ENCODE data around the gene SLC24A3. TPM values are rescaled to one million over a fixed set of nuclear protein-coding genes. Genes with fewer than 3 reads are reported as not detected.

Gene SLC24A3
- total RNA-seq, 4 donors from 2014 or later: 1.6 to 38.8 (median 3.7) TPM

DNA sequence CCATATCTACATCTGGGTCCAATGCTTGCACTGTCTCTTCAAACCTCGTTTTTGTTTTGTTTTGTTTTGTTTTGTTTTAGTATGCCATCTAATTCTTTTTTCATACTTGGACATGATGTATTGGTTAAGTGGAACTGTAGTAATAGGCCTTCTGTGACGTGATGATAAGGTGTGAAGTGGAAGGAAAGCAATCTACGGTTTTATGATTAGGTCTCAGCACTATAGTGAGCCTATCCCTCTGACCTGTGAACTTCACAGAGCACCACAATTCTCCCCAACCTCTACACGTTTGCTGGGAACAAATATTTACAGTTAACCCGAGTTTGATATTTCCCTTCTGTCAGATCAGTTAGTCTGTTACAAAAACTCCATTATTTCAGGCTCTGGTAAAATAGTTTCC lies 19.1 kb upstream of the SLC24A3 start:
- H3K4me1 ChIP-seq: no peaks in the 10 kb centered on the region
- H3K36me3 ChIP-seq: no peaks in the 10 kb centered on the region
- no peak for DNase-seq
- no peaks in the 10 kb centered on the region for H3K9me3 ChIP-seq
- TF ChIP-seq POLR2A (IDR thresholded peaks at IDR 0.05): no peak
- TF ChIP-seq, protein P1, sequence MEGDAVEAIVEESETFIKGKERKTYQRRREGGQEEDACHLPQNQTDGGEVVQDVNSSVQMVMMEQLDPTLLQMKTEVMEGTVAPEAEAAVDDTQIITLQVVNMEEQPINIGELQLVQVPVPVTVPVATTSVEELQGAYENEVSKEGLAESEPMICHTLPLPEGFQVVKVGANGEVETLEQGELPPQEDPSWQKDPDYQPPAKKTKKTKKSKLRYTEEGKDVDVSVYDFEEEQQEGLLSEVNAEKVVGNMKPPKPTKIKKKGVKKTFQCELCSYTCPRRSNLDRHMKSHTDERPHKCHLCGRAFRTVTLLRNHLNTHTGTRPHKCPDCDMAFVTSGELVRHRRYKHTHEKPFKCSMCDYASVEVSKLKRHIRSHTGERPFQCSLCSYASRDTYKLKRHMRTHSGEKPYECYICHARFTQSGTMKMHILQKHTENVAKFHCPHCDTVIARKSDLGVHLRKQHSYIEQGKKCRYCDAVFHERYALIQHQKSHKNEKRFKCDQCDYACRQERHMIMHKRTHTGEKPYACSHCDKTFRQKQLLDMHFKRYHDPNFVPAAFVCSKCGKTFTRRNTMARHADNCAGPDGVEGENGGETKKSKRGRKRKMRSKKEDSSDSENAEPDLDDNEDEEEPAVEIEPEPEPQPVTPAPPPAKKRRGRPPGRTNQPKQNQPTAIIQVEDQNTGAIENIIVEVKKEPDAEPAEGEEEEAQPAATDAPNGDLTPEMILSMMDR (IDR thresholded peaks at IDR 0.05): no peak
- H3K27ac ChIP-seq: no peak overlapping the region
- no peak overlapping the region for H3K4me3 ChIP-seq
- no peaks in the 10 kb centered on the region for H3K27me3 ChIP-seq

DNA sequence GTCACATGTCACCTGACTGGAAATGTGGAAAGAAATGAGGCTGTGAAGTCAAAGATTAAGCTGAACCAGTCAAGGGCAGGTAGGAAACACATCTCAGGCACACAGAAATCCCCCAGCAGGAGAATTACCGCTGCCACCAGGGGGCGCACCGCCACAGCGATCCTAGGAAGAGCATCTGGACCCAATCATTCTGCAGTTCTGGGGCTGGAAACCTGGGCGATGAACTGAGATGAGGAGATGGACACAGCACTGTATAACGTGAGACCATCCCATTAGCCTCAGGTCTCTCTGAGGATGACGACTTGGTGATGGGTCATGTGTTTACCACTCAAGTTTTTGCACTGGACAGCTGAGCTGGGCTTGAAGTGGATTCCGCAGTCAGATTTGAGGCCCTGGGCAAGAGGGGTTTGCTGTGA lies 6.5 kb upstream of the SLC24A3 start:
- no peaks in the 10 kb centered on the region for H3K9me3 ChIP-seq

DNA sequence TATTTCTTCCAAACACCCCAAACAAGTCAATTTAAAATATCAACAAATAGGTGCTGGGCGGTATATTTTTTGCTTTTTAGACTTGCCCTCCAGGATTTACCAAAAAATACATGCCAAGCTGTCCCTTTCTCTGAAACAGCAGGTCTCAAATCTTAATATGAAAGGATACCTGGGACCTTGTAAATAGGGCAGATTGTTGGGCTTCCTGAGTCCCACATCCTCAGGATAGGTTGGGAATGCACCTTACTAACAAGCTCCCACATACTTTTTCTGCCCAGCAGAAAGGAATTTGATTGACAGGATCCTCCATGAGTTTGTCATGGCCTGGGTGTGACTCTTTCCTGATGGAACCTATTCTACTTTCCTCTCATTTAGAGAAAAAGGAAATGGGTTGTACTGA lies 4.9 kb upstream of the SLC24A3 start:
- Histone ChIP-seq H3K4me1 (peaks cover 0 to 16% (median 0%) of the 10 kb centered on the region in 4 donors), H3K27ac (no peak overlapping the region), H3K9me3 (no peaks in the 10 kb centered on the region), H3K36me3 (no peaks in the 10 kb centered on the region), H3K4me3 (no peak overlapping the region), H3K27me3 (no peaks in the 10 kb centered on the region)
- DNase-seq: no peak
- TF ChIP-seq POLR2A (IDR thresholded peaks at IDR 0.05): no peak
- TF ChIP-seq, protein P1 (IDR thresholded peaks at IDR 0.05): no peak

More for the DNA sequence above, 6.5 kb upstream of the SLC24A3 start:
- Histone ChIP-seq H3K27me3 (no peaks in the 10 kb centered on the region), H3K4me3 (no peak overlapping the region), H3K36me3 (no peaks in the 10 kb centered on the region), H3K27ac (no peak overlapping the region), H3K4me1 (peaks cover 0 to 4% (median 0%) of the 10 kb centered on the region in 4 donors)
- TF ChIP-seq POLR2A (IDR thresholded peaks at IDR 0.05): no peak
- TF ChIP-seq, protein P1 (IDR thresholded peaks at IDR 0.05): peak in 5 of 6 experiments; percentile 57 to 79 (median 73)
- DNase-seq: peak; percentile 46 to 90 (median 86)

DNA sequence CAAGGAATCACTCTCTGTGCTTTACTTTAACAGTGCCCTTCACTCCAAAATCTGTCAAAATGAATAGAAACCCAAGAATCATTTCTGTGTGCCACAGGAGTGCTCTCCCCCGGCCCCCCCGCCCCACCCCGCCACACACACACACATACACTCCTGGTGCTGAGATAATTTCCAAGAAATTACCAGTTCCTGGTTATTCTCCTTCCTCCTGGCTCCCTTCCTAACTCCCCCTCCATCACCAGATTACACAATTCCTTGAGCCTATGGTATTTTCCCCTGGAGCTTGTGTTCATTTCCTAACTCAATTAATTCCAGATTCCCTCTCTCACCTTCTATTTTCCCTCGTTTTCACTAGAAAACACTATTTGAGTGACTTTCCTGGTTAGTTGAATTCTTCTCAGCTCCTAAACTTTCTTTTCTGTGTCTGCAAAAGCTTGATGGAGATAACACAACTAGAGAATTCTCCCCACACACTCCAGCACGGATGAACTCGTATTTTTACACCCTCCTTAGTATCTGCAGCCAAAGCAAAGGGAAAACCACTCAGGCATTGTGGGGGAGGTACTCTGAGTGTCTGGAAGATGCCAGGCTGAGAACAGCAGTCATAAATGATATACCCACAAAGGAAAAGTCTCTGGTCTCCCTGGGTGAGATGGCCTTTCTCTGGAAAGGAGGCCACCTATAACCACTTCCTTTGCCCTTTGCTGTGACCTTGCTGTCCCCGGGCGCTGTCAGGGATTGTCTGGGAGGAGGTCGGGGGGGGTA lies 1.9 kb upstream of the SLC24A3 start:
- H3K4me3 ChIP-seq: peak overlapping the region in 1 of 4 donors; percentile 74
- no peak for DNase-seq
- TF ChIP-seq, protein P1 (IDR thresholded peaks at IDR 0.05): no peak
- TF ChIP-seq POLR2A (IDR thresholded peaks at IDR 0.05): no peak
- H3K27me3 ChIP-seq: no peaks in the 10 kb centered on the region
- no peaks in the 10 kb centered on the region for H3K36me3 ChIP-seq
- H3K4me1 ChIP-seq: peaks cover 0 to 16% (median 0%) of the 10 kb centered on the region in 4 donors
- no peaks in the 10 kb centered on the region for H3K9me3 ChIP-seq
- H3K27ac ChIP-seq: peak overlapping the region; percentile 9 to 81 (median 67)

DNA sequence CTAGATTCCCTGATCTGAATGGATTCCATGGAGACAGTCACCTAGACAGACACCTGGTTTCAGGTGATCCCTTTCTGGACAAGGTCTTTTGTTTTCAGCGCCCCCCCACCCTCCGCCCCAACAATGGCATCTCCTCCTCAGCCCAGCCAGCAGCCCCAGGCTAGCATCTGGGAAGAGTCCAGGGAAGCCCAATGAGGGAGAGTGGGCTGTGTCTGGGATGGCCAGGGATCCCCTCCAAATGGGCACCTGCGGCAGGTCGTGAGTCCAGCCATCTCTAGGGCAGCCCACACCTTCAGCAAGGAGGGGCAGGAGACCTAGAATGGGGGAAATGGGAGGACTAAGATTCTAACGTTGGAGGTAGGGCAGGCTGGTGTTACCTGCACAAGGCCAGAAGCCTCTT lies 1.2 kb upstream of the SLC24A3 start:
- Histone ChIP-seq H3K4me1 (peaks cover 0 to 16% (median 0%) of the 10 kb centered on the region in 4 donors), H3K4me3 (peak overlapping the region in 2 of 4 donors; percentile 35 to 74), H3K27me3 (no peaks in the 10 kb centered on the region), H3K36me3 (no peaks in the 10 kb centered on the region), H3K9me3 (no peaks in the 10 kb centered on the region), H3K27ac (peak overlapping the region; percentile 9 to 81 (median 67))
- no peak for DNase-seq
- TF ChIP-seq, protein P1 (IDR thresholded peaks at IDR 0.05): no peak
- TF ChIP-seq POLR2A (IDR thresholded peaks at IDR 0.05): no peak
